HEK293T (cell line): ENCODE data around the gene NPAT.

Experiments
- PKNOX1 ChIP-seq: fragments of 450-650 bp; IDR thresholded peaks from 2 replicates; pipeline ENCODE4 v1.6.1; 2016
- SP1 ChIP-seq: fragments of 450-650 bp; IDR thresholded peaks from 2 replicates; pipeline ENCODE4 v1.6.1; 2017

DNA sequence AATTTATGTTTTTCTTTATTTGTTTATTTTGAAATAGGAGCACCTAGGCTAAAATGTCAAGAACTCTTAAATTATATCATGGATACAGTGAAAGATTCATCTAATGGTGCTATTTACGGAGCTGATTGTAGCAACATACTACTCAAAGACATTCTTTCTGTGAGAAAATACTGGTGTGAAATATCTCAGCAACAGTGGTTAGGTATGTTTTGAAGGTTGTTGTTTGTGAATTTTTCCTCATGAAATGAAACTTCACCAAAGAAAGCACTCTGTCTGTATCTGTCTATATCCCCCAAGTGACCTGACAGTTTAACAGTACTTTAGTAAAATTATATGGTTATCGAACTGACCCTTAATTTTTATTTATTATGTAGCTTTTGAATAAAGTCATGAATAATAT, 13.2 kb upstream of the NPAT start:
- TF ChIP-seq SP1: no peak
- no peak for TF ChIP-seq PKNOX1
